GM12878 (cell line): ENCODE measurements around the gene CLBA1.

Source experiments
- CTCF ChIP-seq, 3 experiments: IDR thresholded peaks in 2 of 3; conservative IDR thresholded peaks in 1 of 3; 2 replicates each; pipeline ENCODE4 v1.5.1; 2011; ENCODE audit warnings: low read depth in 3 of 3, low read length in 3 of 3, mild to moderate bottlenecking in 3 of 3, control low read depth in 2 of 3, moderate library complexity in 2 of 3, inconsistent platforms in 1 of 3, mixed read lengths in 1 of 3; ENCODE audit not compliant: control insufficient read depth in 2 of 3, insufficient read depth in 1 of 3; ENCODE audit errors: extremely low read depth in 1 of 3
- EZH2 ChIP-seq: IDR thresholded peaks from 2 replicates; pipeline ENCODE4 v1.6.1; 2012; ENCODE audit warnings: low read depth, mild to moderate bottlenecking, control low read depth, inconsistent platforms, low read length, borderline replicate concordance; ENCODE audit not compliant: control insufficient read depth
- HCFC1 ChIP-seq: fragments of 150-350 bp; IDR thresholded peaks from 2 replicates; pipeline ENCODE4 v1.6.1; 2014; ENCODE audit warnings: low read length
- MYC ChIP-seq: IDR thresholded peaks from 2 replicates; pipeline ENCODE4 v1.6.1; 2011; ENCODE audit warnings: mild to moderate bottlenecking, low read length, moderate library complexity, inconsistent platforms; ENCODE audit not compliant: insufficient read depth, insufficient replicate concordance, insufficient read length, severe bottlenecking
- POLR2A ChIP-seq: IDR thresholded peaks from 2 replicates; pipeline ENCODE4 v1.6.1; 2011; ENCODE audit warnings: low read depth, mild to moderate bottlenecking, low read length
- POLR2AphosphoS5 ChIP-seq: IDR thresholded peaks from 2 replicates; pipeline ENCODE4 v1.6.1; 2011; ENCODE audit warnings: mild to moderate bottlenecking, low read length, inconsistent platforms
- PRDM15 ChIP-seq: fragments of 450-650 bp; formaldehyde crosslinking; IDR thresholded peaks from 2 replicates; pipeline ENCODE4 v1.4.0; 2020; ENCODE audit warnings: mild to moderate bottlenecking, moderate library complexity
- RCOR1 ChIP-seq: conservative IDR thresholded peaks from 2 replicates; pipeline ENCODE4 v1.6.1; 2012; ENCODE audit warnings: low read depth, low read length, improper control_type of control experiment
- RFX5 ChIP-seq: IDR thresholded peaks from 2 replicates; pipeline ENCODE4 v1.6.1; 2011; ENCODE audit warnings: low read depth, low read length, improper control_type of control experiment
- SMC3 ChIP-seq: IDR thresholded peaks from 2 replicates; pipeline ENCODE4 v1.6.1; 2011; ENCODE audit warnings: low read length, improper control_type of control experiment, borderline replicate concordance
- SRF ChIP-seq, 2 experiments: IDR thresholded peaks; 2 replicates each; pipeline ENCODE4 v1.6.1; 2011; ENCODE audit warnings: low read depth in 2 of 2, low read length in 2 of 2, mild to moderate bottlenecking in 1 of 2, moderate library complexity in 1 of 2
- TAF1 ChIP-seq: IDR thresholded peaks from 2 replicates; pipeline ENCODE4 v1.6.1; 2011; ENCODE audit warnings: mild to moderate bottlenecking, low read depth, low read length, borderline replicate concordance
- TF ChIP-seq, protein P1 (sequence below): IDR thresholded peaks from 2 replicates; pipeline ENCODE4 v1.6.1; 2011; ENCODE audit warnings: low read depth, mild to moderate bottlenecking, low read length, moderate library complexity, borderline replicate concordance; ENCODE audit errors: extremely low read depth

DNA sequence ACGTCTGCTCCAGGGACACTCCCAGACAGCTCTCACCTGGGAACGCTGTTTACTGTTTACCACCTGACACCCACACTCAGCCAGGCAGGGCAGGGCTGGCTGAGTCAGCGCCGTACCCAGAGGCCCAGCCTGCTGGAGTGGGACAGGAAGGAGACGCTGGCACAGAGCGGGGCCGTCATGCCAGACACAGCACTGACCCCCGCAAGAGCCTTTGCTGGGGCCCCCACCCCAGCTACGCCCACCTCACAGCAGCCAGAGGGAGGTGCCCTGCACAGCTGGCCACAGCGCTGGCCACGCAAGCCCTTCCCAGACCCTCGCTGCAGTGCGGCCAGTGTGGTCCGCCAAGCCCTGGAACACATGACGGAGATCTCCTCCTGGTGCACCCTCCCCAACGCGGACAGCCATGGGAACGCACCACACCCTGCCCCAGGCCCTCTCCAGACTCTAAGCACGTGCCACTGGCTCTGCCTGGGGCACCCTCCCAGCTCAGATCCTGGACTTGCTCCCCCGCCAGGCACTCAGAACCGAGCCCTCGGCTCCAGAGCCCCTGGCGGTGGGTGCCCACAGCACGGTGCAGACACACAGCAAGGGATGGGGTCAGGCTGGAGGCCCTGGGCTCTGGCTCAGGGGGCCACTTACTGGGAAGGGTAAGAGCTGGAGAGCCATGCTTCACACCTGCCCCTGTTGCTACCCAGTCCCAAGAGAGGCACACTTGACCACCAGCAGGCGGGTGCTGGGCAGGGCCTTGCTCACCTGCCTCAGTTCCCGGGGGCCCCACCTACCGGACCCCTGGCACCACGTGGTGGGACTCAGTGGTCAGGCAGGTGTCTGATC is 13.1 kb upstream of the CLBA1 start:
- TF ChIP-seq MYC (no peak), PRDM15 (CRISPR knock-in tag) (no peak), POLR2AphosphoS5 (no peak), HCFC1 (no peak), POLR2A (no peak), SMC3 (no peak), CTCF (IDR thresholded peaks at IDR 0.05 in 2 of 3, conservative IDR thresholded peaks at IDR 0.05 in 1 of 3; ENCODE audit: control insufficient read depth in 2 of 3, extremely low read depth in 1 of 3, insufficient read depth in 1 of 3, low read depth in 3 of 3, low read length in 3 of 3) (no peak), RCOR1 (no peak), TAF1 (no peak), EZH2 (no peak), SRF (IDR thresholded peaks at IDR 0.05; ENCODE audit: low read depth in 2 of 2, low read length in 2 of 2) (no peak), RFX5 (no peak)
- TF ChIP-seq, protein P1, sequence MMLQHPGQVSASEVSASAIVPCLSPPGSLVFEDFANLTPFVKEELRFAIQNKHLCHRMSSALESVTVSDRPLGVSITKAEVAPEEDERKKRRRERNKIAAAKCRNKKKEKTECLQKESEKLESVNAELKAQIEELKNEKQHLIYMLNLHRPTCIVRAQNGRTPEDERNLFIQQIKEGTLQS: no peak
